GM18505 (cell line): ENCODE results near the gene RIT2.

Experiments used
- ATAC-seq: cut with Tn5 transposase; IDR thresholded peaks from one replicate; pipeline ENCODE4 v1.9.1; 2021; ENCODE audit not compliant: unreplicated experiment
- POLR2A ChIP-seq: IDR thresholded peaks from 4 replicates; pipeline ENCODE4 v1.6.1; 2011; ENCODE audit warnings: borderline replicate concordance; ENCODE audit not compliant: insufficient read depth, insufficient read length; ENCODE audit errors: extremely low read depth

Gene RIT2

GRCh38 chr18:43073771-43074170 is 41.7 kb downstream of the RIT2 start:
- ATAC-seq = no peak
- no peak for TF ChIP-seq POLR2A

- TF ChIP-seq POLR2A = no peak
- ATAC-seq = no peak
Observed at GRCh38 chr18:43068781-43069180, 46.7 kb downstream of the RIT2 start.

- TF ChIP-seq POLR2A = no peak
- no peak for ATAC-seq
Observed at GRCh38 chr18:43067570-43067969, 47.9 kb downstream of the RIT2 start.

- ATAC-seq = no peak
- TF ChIP-seq POLR2A = no peak
Observed at GRCh38 chr18:43061816-43062215, 53.7 kb downstream of the RIT2 start.

- TF ChIP-seq POLR2A = no peak
Observed at GRCh38 chr18:43061318-43061717, 54.2 kb downstream of the RIT2 start.

GRCh38 chr18:43060020-43060419 is 55.5 kb downstream of the RIT2 start:
- TF ChIP-seq POLR2A = no peak
- no peak for ATAC-seq

More at GRCh38 chr18:43061318-43061717, 54.2 kb downstream of the RIT2 start:
- ATAC-seq = no peak

GRCh38 chr18:43054815-43055519 is 60.5 kb downstream of the RIT2 start:
- no peak for TF ChIP-seq POLR2A
- ATAC-seq = no peak

GRCh38 chr18:43049021-43049420 is 66.5 kb downstream of the RIT2 start:
- ATAC-seq = no peak
- TF ChIP-seq POLR2A = no peak

GRCh38 chr18:43046322-43046721 is 69.2 kb downstream of the RIT2 start:
- no peak for TF ChIP-seq POLR2A
- no peak for ATAC-seq

GRCh38 chr18:43043626-43044025 is 71.9 kb downstream of the RIT2 start:
- TF ChIP-seq POLR2A = no peak
- no peak for ATAC-seq

GRCh38 chr18:43040281-43040680 is 75.2 kb downstream of the RIT2 start:
- ATAC-seq = no peak
- no peak for TF ChIP-seq POLR2A

- no peak for TF ChIP-seq POLR2A
- no peak for ATAC-seq
Observed at GRCh38 chr18:43034683-43035500, 80.6 kb downstream of the RIT2 start.

GRCh38 chr18:43031169-43031568 is 84.3 kb downstream of the RIT2 start:
- no peak for ATAC-seq
- no peak for TF ChIP-seq POLR2A

- no peak for TF ChIP-seq POLR2A
- ATAC-seq = no peak
Observed at GRCh38 chr18:43029414-43029813, 86.1 kb downstream of the RIT2 start.
